HG03135 (cell line): Measurements from ENCODE around the gene NTN1.
"Not testable (repeated sequence)": the region's sequence is repeated elsewhere in the genome, so short reads cannot be mapped to it uniquely, and the experiment has no call there.

Experiments used
- ATAC-seq: cut with Tn5 transposase; IDR thresholded peaks from one replicate; pipeline ENCODE4 v1.9.1; 2021; ENCODE audit warnings: mild to moderate bottlenecking, moderate library complexity; ENCODE audit not compliant: unreplicated experiment

NTN1 gene

GRCh38 chr17:9241371-9241712 lies 220.0 kb downstream of the NTN1 start:
- no peak for ATAC-seq

- no peak for ATAC-seq
Observed at GRCh38 chr17:9241774-9242496, 220.6 kb downstream of the NTN1 start.

- ATAC-seq, result no peak
Observed at GRCh38 chr17:9242497-9242881, 221.2 kb downstream of the NTN1 start.

GRCh38 chr17:9242983-9243382 lies 221.7 kb downstream of the NTN1 start:
- ATAC-seq, result no peak

GRCh38 chr17:9244066-9245052 lies 223.0 kb downstream of the NTN1 start:
- no peak for ATAC-seq

- ATAC-seq, result no peak
Observed at GRCh38 chr17:9247401-9247938, 226.2 kb downstream of the NTN1 start.

GRCh38 chr17:9249245-9249953 lies 228.1 kb downstream of the NTN1 start:
- no peak for ATAC-seq

GRCh38 chr17:9251273-9251672 lies 230.0 kb downstream of the NTN1 start:
- ATAC-seq, result no peak

- ATAC-seq, result no peak
Observed at GRCh38 chr17:9253308-9253707, 232.0 kb downstream of the NTN1 start.

GRCh38 chr17:9254841-9255240 lies 233.5 kb downstream of the NTN1 start:
- no peak for ATAC-seq

- no peak for ATAC-seq
Observed at GRCh38 chr17:9255833-9256232, 234.5 kb downstream of the NTN1 start.

GRCh38 chr17:9256361-9256750 lies 235.0 kb downstream of the NTN1 start:
- no peak for ATAC-seq

- no peak for ATAC-seq
Observed at GRCh38 chr17:9256751-9257629, 235.7 kb downstream of the NTN1 start.

GRCh38 chr17:9257630-9257965 lies 236.3 kb downstream of the NTN1 start:
- ATAC-seq, result not testable (repeated sequence)

- ATAC-seq, result no peak
Observed at GRCh38 chr17:9258115-9259015, 237.1 kb downstream of the NTN1 start.

- ATAC-seq, result no peak
Observed at GRCh38 chr17:9259419-9259818, 238.1 kb downstream of the NTN1 start.

- ATAC-seq, result no peak
Observed at GRCh38 chr17:9261081-9262012, 240.0 kb downstream of the NTN1 start.

GRCh38 chr17:9266031-9266680 lies 244.8 kb downstream of the NTN1 start:
- no peak for ATAC-seq
